ENCODE data around the gene MKRN1.

- TF ChIP-seq EZH2 (IDR thresholded peaks at IDR 0.05; ENCODE audit: insufficient read depth, poor library complexity, severe bottlenecking), result no peak
- TF ChIP-seq EZH2phosphoT487 (IDR thresholded peaks at IDR 0.05; ENCODE audit: insufficient read depth, low read depth), result no peak
These were observed 63.9 kb downstream of the MKRN1 start for GRCh38 chr7:140415361-140415760.

All from GM23248 (cell line).